IPS-20b (cell line): ENCODE results near the gene KLF6.
"Not testable (repeated sequence)": the region's sequence is repeated elsewhere in the genome, so short reads cannot be mapped to it uniquely, and the experiment has no call there.

Source experiments
- H3K27ac ChIP-seq: one replicate; pipeline ENCODE4 v1.5.1; 2013; ENCODE audit warnings: low read length
- H3K27me3 ChIP-seq: 2 replicates; pipeline ENCODE4 v1.6.1; 2013; ENCODE audit warnings: mild to moderate bottlenecking, low read length, inconsistent platforms; ENCODE audit not compliant: insufficient read depth
- H3K36me3 ChIP-seq: 2 replicates; pipeline ENCODE4 v1.6.1; 2013; ENCODE audit warnings: low read depth, mild to moderate bottlenecking, inconsistent platforms, low read length, moderate library complexity; ENCODE audit not compliant: insufficient read depth
- H3K4me1 ChIP-seq: 2 replicates; pipeline ENCODE4 v1.6.1; 2013; ENCODE audit warnings: mild to moderate bottlenecking, control low read depth, inconsistent platforms, low read length, moderate library complexity; ENCODE audit not compliant: insufficient read depth
- H3K4me3 ChIP-seq: 2 replicates; pipeline ENCODE4 v1.5.1; 2013; ENCODE audit warnings: mild to moderate bottlenecking, low read length, inconsistent platforms
- H3K9ac ChIP-seq: 2 replicates; pipeline ENCODE4 v1.6.1; 2013; ENCODE audit warnings: low read depth, mild to moderate bottlenecking, inconsistent platforms, low read length, moderate library complexity
- H3K9me3 ChIP-seq: 2 replicates; pipeline ENCODE4 v1.6.1; 2013; ENCODE audit warnings: mild to moderate bottlenecking, low read depth, low read length, inconsistent platforms; ENCODE audit not compliant: insufficient read depth

Gene KLF6

GRCh38 chr10:3747984-3748383 lies 37.0 kb downstream of the KLF6 start:
- no peak overlapping the region for H3K27ac ChIP-seq
- no peak overlapping the region for H3K9ac ChIP-seq
- H3K4me3 ChIP-seq: no peak overlapping the region
- peaks cover 5% of the 10 kb centered on the region; the same call in 1 of the 2 replicates for H3K4me1 ChIP-seq
- H3K27me3 ChIP-seq: no peaks in the 10 kb centered on the region
- H3K36me3 ChIP-seq: no peaks in the 10 kb centered on the region
- no peaks in the 10 kb centered on the region for H3K9me3 ChIP-seq

- peaks cover 5% of the 10 kb centered on the region; the same call in 1 of the 2 replicates for H3K4me1 ChIP-seq
Measured at GRCh38 chr10:3747248-3747960, 37.6 kb downstream of the KLF6 start.

GRCh38 chr10:3746634-3747033 lies 38.4 kb downstream of the KLF6 start:
- no peak overlapping the region for H3K9ac ChIP-seq
- H3K9me3 ChIP-seq: no peaks in the 10 kb centered on the region
- peaks cover 5% of the 10 kb centered on the region; the same call in 1 of the 2 replicates for H3K4me1 ChIP-seq
- no peak overlapping the region for H3K27ac ChIP-seq
- H3K36me3 ChIP-seq: no peaks in the 10 kb centered on the region
- H3K4me3 ChIP-seq: no peak overlapping the region
- H3K27me3 ChIP-seq: no peaks in the 10 kb centered on the region

More at GRCh38 chr10:3747248-3747960, 37.6 kb downstream of the KLF6 start:
- H3K4me3 ChIP-seq: no peak overlapping the region
- H3K36me3 ChIP-seq: no peaks in the 10 kb centered on the region
- H3K9me3 ChIP-seq: no peaks in the 10 kb centered on the region
- no peak overlapping the region for H3K27ac ChIP-seq
- H3K9ac ChIP-seq: no peak overlapping the region
- H3K27me3 ChIP-seq: no peaks in the 10 kb centered on the region

- no peak overlapping the region for H3K4me3 ChIP-seq
- H3K9ac ChIP-seq: no peak overlapping the region
- H3K36me3 ChIP-seq: no peaks in the 10 kb centered on the region
- H3K9me3 ChIP-seq: no peaks in the 10 kb centered on the region
- H3K27me3 ChIP-seq: no peaks in the 10 kb centered on the region
- H3K4me1 ChIP-seq: peaks cover 5% of the 10 kb centered on the region; the same call in 1 of the 2 replicates
- no peak overlapping the region for H3K27ac ChIP-seq
Measured at GRCh38 chr10:3745521-3745920, 39.5 kb downstream of the KLF6 start.

GRCh38 chr10:3741688-3742461 lies 43.1 kb downstream of the KLF6 start:
- H3K4me3 ChIP-seq: no peak overlapping the region
- H3K27ac ChIP-seq: no peak overlapping the region

GRCh38 chr10:3740157-3740871 lies 44.7 kb downstream of the KLF6 start:
- H3K9ac ChIP-seq: no peak overlapping the region
- no peak overlapping the region for H3K27ac ChIP-seq
- no peak overlapping the region for H3K4me3 ChIP-seq
- no peaks in the 10 kb centered on the region for H3K9me3 ChIP-seq
- H3K27me3 ChIP-seq: no peaks in the 10 kb centered on the region
- H3K36me3 ChIP-seq: no peaks in the 10 kb centered on the region
- peaks cover 3% of the 10 kb centered on the region; the same call in 1 of the 2 replicates for H3K4me1 ChIP-seq

More at GRCh38 chr10:3741688-3742461, 43.1 kb downstream of the KLF6 start:
- no peaks in the 10 kb centered on the region for H3K36me3 ChIP-seq
- H3K4me1 ChIP-seq: peaks cover 5% of the 10 kb centered on the region; the same call in 1 of the 2 replicates
- H3K9me3 ChIP-seq: no peaks in the 10 kb centered on the region
- H3K9ac ChIP-seq: no peak overlapping the region
- no peaks in the 10 kb centered on the region for H3K27me3 ChIP-seq

- Histone ChIP-seq H3K27ac (no peak overlapping the region), H3K9ac (no peak overlapping the region), H3K4me3 (no peak overlapping the region), H3K4me1 (no peaks in the 10 kb centered on the region; the same call in 1 of the 2 replicates), H3K27me3 (no peaks in the 10 kb centered on the region), H3K36me3 (no peaks in the 10 kb centered on the region), H3K9me3 (no peaks in the 10 kb centered on the region)
Measured at GRCh38 chr10:3738855-3739350, 46.1 kb downstream of the KLF6 start.

GRCh38 chr10:3737864-3738263 lies 47.1 kb downstream of the KLF6 start:
- no peaks in the 10 kb centered on the region for H3K36me3 ChIP-seq
- H3K4me1 ChIP-seq: no peaks in the 10 kb centered on the region; the same call in 1 of the 2 replicates
- H3K27me3 ChIP-seq: no peaks in the 10 kb centered on the region
- no peaks in the 10 kb centered on the region for H3K9me3 ChIP-seq
- no peak overlapping the region for H3K4me3 ChIP-seq
- H3K9ac ChIP-seq: no peak overlapping the region
- no peak overlapping the region for H3K27ac ChIP-seq

- H3K27me3 ChIP-seq: no peaks in the 10 kb centered on the region
- H3K9me3 ChIP-seq: no peaks in the 10 kb centered on the region
- no peak overlapping the region for H3K9ac ChIP-seq
- no peaks in the 10 kb centered on the region; the same call in 1 of the 2 replicates for H3K4me1 ChIP-seq
- H3K36me3 ChIP-seq: no peaks in the 10 kb centered on the region
- H3K27ac ChIP-seq: no peak overlapping the region
- no peak overlapping the region for H3K4me3 ChIP-seq
Measured at GRCh38 chr10:3735175-3735574, 49.8 kb downstream of the KLF6 start.

- no peaks in the 10 kb centered on the region for H3K9me3 ChIP-seq
- no peaks in the 10 kb centered on the region for H3K36me3 ChIP-seq
- H3K4me1 ChIP-seq: no peaks in the 10 kb centered on the region; the same call in 1 of the 2 replicates
- H3K27me3 ChIP-seq: no peaks in the 10 kb centered on the region
- no peak overlapping the region for H3K9ac ChIP-seq
- no peak overlapping the region for H3K4me3 ChIP-seq
- H3K27ac ChIP-seq: no peak overlapping the region
Measured at GRCh38 chr10:3734111-3734510, 50.9 kb downstream of the KLF6 start.

- H3K36me3 ChIP-seq, H3K27ac ChIP-seq, H3K9me3 ChIP-seq, H3K4me1 ChIP-seq, H3K27me3 ChIP-seq, H3K9ac ChIP-seq, H3K4me3 ChIP-seq: not testable (repeated sequence)
Measured at GRCh38 chr10:3732183-3732582, 52.8 kb downstream of the KLF6 start.
